ENCODE measurements around the gene PDHX. TPM values are rescaled to one million over a fixed set of nuclear protein-coding genes. Genes with fewer than 3 reads are reported as not detected.
"Not testable (repeated sequence)": the region's sequence is repeated elsewhere in the genome, so short reads cannot be mapped to it uniquely, and the experiment has no call there.

The PDHX gene
- total and polyA plus RNA-seq, 8 donors: 7.2 to 21.2 (median 13.9) TPM

DNA sequence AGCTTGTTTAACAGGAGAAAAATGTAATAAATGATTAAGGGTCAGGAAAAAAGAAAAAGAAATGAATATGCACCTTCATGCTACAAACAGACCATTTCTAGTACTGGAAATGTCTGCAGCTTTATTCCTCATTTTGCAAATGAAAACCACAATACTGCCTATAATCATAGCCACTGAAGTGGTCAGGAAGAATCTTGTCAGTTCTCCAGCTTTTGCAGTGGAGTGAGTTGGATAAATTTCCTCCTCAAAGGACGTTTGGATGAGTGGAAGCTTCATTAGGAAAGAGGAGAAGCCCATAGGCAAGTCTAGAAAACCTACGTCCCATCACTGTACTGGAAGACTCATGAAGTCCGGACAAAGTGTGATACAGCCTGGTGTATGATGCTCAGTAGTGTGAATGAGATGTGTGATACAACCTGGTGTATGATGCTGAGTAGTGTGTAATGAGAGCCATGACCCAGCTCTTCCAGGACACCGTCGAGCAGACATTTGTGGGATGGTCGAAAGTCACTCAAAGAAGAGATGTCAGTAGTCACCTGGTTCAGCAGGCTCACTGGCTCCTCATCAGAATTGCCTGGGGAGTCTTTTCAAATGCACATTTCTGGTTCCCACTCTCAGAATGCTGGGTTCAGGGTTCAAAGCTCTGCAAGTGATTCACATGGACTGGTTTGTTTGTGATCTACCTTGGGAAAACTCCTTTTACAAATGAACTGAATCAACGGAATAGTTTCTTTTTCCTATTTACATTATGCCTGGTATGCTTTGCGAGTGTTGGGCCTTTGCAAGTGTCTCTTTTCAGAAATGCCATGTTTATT is 101.3 kb downstream of the PDHX start:
- no peak for DNase-seq
- WGBS, 2 donors: 85 to 88% methylated on average over 8 of the region's 8 CpGs
- Histone ChIP-seq H3K36me3 (no peaks in the 10 kb centered on the region), H3K27me3 (no peaks in the 10 kb centered on the region), H3K4me1 (peaks cover 0 to 16% (median 0%) of the 10 kb centered on the region in 3 donors), H3K4me3 (no peak overlapping the region), H3K9me3 (no peaks in the 10 kb centered on the region), H3K27ac (no peak overlapping the region)
- intact Hi-C loops (cut with DNase I): no loop called here
- no peak for ATAC-seq
- no peak for FAIRE-seq
- TF ChIP-seq, protein P1, sequence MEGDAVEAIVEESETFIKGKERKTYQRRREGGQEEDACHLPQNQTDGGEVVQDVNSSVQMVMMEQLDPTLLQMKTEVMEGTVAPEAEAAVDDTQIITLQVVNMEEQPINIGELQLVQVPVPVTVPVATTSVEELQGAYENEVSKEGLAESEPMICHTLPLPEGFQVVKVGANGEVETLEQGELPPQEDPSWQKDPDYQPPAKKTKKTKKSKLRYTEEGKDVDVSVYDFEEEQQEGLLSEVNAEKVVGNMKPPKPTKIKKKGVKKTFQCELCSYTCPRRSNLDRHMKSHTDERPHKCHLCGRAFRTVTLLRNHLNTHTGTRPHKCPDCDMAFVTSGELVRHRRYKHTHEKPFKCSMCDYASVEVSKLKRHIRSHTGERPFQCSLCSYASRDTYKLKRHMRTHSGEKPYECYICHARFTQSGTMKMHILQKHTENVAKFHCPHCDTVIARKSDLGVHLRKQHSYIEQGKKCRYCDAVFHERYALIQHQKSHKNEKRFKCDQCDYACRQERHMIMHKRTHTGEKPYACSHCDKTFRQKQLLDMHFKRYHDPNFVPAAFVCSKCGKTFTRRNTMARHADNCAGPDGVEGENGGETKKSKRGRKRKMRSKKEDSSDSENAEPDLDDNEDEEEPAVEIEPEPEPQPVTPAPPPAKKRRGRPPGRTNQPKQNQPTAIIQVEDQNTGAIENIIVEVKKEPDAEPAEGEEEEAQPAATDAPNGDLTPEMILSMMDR (IDR thresholded peaks at IDR 0.05): no peak

DNA sequence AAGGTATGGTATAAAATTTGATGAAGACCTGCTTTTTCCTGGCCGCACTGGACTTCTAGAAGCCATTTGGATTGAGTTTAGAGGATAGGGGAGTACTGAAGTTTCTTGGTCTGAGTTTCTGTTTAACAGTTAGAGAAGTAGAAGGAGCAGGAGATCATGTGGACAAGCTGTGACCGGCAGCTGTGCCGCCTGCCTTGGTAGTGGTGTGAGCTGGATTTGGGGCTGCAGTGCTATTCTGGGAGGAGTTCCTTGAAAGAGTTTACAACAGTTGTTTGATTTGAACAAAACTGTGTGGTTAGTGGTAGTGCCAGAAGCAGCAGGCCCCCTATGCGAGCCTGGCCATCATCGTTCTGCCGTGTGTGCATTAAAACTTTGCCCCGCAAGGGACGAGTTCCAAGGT is 105.2 kb downstream of the PDHX start:
- Histone ChIP-seq H3K36me3 (no peaks in the 10 kb centered on the region), H3K9me3 (no peaks in the 10 kb centered on the region), H3K4me3 (no peak overlapping the region), H3K27ac (no peak overlapping the region), H3K27me3 (no peaks in the 10 kb centered on the region), H3K4me1 (peaks cover 0 to under 1% (median 0%) of the 10 kb centered on the region in 3 donors)
- FAIRE-seq: no peak
- ATAC-seq: no peak
- intact Hi-C loops (cut with DNase I): no loop called here
- DNase-seq: no peak
- TF ChIP-seq, protein P1 (IDR thresholded peaks at IDR 0.05): no peak
- 95 to 96% methylated on average over 8 of the region's 8 CpGs for WGBS, 2 donors

DNA sequence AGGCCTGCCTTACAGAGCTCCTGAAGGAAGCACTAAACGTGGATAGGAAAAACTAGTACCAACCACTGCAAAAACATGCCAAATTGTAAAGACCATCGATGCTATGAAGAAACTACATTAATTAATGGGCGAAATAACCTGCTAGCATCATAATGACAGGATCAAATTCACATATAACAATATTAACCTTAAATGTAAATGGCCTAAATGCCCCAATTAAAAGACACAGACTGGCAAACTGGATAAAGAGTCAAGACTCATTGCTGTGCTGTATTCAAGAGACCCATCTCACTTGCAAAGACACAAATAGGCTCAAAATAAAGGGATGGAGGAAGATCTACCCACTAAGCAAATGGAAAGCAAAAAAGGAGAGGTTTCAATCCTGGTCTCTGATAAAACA is 107.5 kb downstream of the PDHX start:
- H3K27me3 ChIP-seq; DNase-seq; H3K27ac ChIP-seq; H3K9me3 ChIP-seq; ATAC-seq; H3K4me1 ChIP-seq; H3K4me3 ChIP-seq; H3K36me3 ChIP-seq; intact Hi-C loops (cut with DNase I); FAIRE-seq: not testable (repeated sequence)
- WGBS, 2 donors: 78 to 85% methylated on average over 3 of the region's 3 CpGs

DNA sequence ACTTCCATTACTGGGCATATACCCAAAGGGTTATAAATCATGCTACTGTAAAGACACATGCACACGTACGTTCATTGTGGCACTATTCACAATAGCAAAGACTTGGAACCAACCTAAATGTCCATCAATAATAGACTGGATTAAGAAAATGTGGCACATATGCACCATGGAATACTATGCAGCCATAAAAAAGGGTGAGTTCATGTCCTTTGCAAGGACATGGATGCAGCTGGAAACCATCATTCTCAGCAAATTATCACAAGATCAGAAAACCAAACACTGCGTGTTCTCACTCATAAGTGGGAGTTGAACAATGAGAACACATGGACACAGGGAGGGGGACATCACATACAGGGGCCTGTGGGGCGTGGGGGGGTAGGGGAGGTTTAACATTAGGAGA is 111.6 kb downstream of the PDHX start:
- FAIRE-seq; ATAC-seq; H3K27me3 ChIP-seq; H3K36me3 ChIP-seq; H3K27ac ChIP-seq; H3K4me1 ChIP-seq; H3K9me3 ChIP-seq; DNase-seq; H3K4me3 ChIP-seq; intact Hi-C loops (cut with DNase I): not testable (repeated sequence)
- 58 to 75% methylated on average over 4 of the region's 4 CpGs for WGBS, 2 donors

DNA sequence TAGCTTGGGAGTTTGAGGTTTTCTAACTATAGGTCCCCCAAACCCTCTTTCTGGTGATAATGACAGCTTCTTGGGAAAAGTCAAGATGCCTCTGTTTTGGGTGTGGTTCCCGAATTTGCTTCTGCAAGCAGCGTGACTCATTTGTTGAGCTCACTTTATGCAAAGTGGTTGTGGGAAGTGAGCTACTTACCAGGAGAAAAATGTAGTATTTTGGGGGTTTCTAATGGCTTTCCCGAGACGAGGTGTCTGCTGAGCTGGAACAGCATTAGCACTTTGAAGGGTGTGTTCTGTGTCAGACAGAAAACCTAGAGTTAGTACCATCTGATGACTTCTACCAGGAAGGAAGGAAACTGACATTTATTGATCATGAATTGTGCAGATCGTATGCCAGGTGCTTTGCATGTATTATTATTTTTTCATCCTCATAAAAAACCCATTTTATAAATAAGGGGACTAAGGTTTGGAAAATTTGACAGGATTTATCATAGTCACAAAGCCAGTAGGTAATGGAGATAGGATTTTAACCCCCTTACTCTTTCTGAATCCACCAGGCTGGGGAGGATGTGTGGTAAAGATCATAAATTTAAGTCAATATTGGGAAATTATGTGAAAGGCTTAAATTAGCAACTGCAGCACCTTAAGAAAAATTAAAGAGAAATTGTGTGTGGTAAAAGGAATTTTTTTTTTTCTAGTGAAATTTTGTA is 113.7 kb downstream of the PDHX start:
- no peak overlapping the region for H3K4me3 ChIP-seq
- WGBS, 2 donors: 65 to 74% methylated on average over 5 of the region's 5 CpGs
- no peak for DNase-seq
- no peak for FAIRE-seq
- TF ChIP-seq, protein P1 (IDR thresholded peaks at IDR 0.05): no peak
- H3K4me1 ChIP-seq: no peaks in the 10 kb centered on the region
- ATAC-seq: peak in 2 of 4 donors; percentile 32 to 59
- H3K27ac ChIP-seq: no peak overlapping the region
- intact Hi-C loops (cut with DNase I): no loop called here
- H3K36me3 ChIP-seq: no peaks in the 10 kb centered on the region
- no peaks in the 10 kb centered on the region for H3K9me3 ChIP-seq
- no peaks in the 10 kb centered on the region for H3K27me3 ChIP-seq

Data from pancreas (tissue), 10 donors.